Measurements from ENCODE around the gene PABPC3. TPM values are rescaled to one million over a fixed set of nuclear protein-coding genes. Genes with fewer than 3 reads are reported as not detected.

The PABPC3 gene
- total and polyA plus RNA-seq, 2 of the 4 experiments (the other 2 are of a cell fraction): 0.15 to 0.18 TPM

GRCh38 chr13:25131881-25132420 lies 36.0 kb downstream of the PABPC3 start:
- POLR2A ChIA-PET (ENCODE audit: unreplicated experiment): no interaction called here
- dilution Hi-C loops (cut with HindIII; ENCODE audit: low sequenced_read_pairs, unreplicated experiment) (no loop called here), intact Hi-C loops (cut with micrococcal nuclease) (no loop called here), in situ Hi-C loops (cut with MboI; ENCODE audit: low sequenced_read_pairs) (no loop called here)
- Histone ChIP-seq H4K5ac (ENCODE audit: low read depth, low read length) (no peak overlapping the region), H2BK20ac (ENCODE audit: low read depth, low read length) (no peak overlapping the region), H3K23ac (ENCODE audit: low read depth, low read length) (no peak overlapping the region), H3K36me3 (ENCODE audit: control insufficient read depth, insufficient read depth, low read length) (no peaks in the 10 kb centered on the region), H2BK15ac (ENCODE audit: low read depth, low read length) (no peak overlapping the region), H3K14ac (replicated peaks; ENCODE audit: low read depth, low read length) (no peak overlapping the region), H3K4me1 (ENCODE audit: control insufficient read depth, insufficient read depth, low read length) (no peaks in the 10 kb centered on the region), H2AK9ac (replicated peaks; ENCODE audit: low read depth, low read length, poor library complexity) (no peak overlapping the region), H4K8ac (ENCODE audit: low read depth in 2 of 2, low read length in 2 of 2) (no peak overlapping the region), H3K9me1 (ENCODE audit: insufficient read depth, low read length) (no peaks in the 10 kb centered on the region), H2AFZ (replicated peaks; ENCODE audit: low read length, poor library complexity) (no peak overlapping the region), H3K9ac (ENCODE audit: low read depth, low read length) (no peak overlapping the region), H4K91ac (ENCODE audit: insufficient read depth, low read depth, low read length) (no peak overlapping the region), H3K27me3 (ENCODE audit: control insufficient read depth, insufficient read depth, low read length) (peaks cover 5% of the 10 kb centered on the region), H3K4me2 (ENCODE audit: low read depth, low read length) (no peak overlapping the region), H3K4ac (ENCODE audit: low read depth, low read length) (no peak overlapping the region), H3K56ac (ENCODE audit: extremely low read depth, insufficient read depth, low read length) (no peak overlapping the region), H2BK5ac (ENCODE audit: low read depth, low read length, poor library complexity, severe bottlenecking) (no peak overlapping the region), H4K20me1 (ENCODE audit: insufficient read depth, low read length) (no peaks in the 10 kb centered on the region), H2BK120ac (ENCODE audit: low read depth, low read length) (no peak overlapping the region), H3K4me3 (ENCODE audit: insufficient read depth, low read depth, low read length) (no peak overlapping the region), H3K79me1 (ENCODE audit: low read depth in 1 of 2, low read length in 2 of 2) (no peaks in the 10 kb centered on the region), H3K9me3 (ENCODE audit: control insufficient read depth, insufficient read depth, low read length) (no peaks in the 10 kb centered on the region), H2AK5ac (ENCODE audit: low read depth, low read length) (no peak overlapping the region), H3K27ac (ENCODE audit: insufficient read depth, low read length) (no peak overlapping the region), H3K18ac (ENCODE audit: low read depth, low read length) (no peak overlapping the region)
- CTCF ChIA-PET: no interaction called here
- no TSS peak for BruUV-seq (replicated peaks)
- no peak for ATAC-seq (ENCODE audit: low read depth)
- TF ChIP-seq CTCF (conservative IDR thresholded peaks at IDR 0.05; ENCODE audit: low read depth, low read length) (no peak), RFX5 (IDR thresholded peaks at IDR 0.05; ENCODE audit: low read depth, low read length) (no peak), CEBPB (IDR thresholded peaks at IDR 0.05; ENCODE audit: low read depth, low read length) (no peak)
- no peak for DNase-seq
- 33% methylated on average over 2 of the region's 6 CpGs; no CpG with 5 or more reads in 1 of the 2 experiments for WGBS, 2 experiments (ENCODE audit: extremely low coverage in 2 of 2, insufficient read length in 1 of 2)

Measured in IMR-90 (cell line).